ENCODE data around the gene BLOC1S5.

BLOC1S5 gene

DNA sequence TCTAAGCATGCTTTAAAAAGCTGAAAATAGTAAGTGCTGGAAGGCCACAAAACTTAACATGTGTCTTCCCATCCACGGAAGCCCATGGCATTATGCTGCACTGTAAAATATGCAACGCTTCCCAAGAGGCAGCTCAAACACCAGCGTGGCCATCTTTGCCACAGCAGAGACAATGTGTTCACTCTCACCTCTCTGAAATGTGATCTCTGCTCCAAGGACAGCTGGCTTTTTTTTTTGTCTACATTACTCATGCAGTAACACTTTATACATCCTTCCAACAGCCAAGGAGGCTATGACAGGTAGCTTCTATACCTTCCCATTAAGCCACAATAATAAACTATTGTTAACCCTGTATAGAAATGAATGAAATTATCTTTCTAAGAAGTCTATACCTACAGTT, 49.2 kb downstream of the BLOC1S5 start:
- DNase-seq (ENCODE audit: low read depth, low spot score) = no peak
- TF ChIP-seq, protein P1, sequence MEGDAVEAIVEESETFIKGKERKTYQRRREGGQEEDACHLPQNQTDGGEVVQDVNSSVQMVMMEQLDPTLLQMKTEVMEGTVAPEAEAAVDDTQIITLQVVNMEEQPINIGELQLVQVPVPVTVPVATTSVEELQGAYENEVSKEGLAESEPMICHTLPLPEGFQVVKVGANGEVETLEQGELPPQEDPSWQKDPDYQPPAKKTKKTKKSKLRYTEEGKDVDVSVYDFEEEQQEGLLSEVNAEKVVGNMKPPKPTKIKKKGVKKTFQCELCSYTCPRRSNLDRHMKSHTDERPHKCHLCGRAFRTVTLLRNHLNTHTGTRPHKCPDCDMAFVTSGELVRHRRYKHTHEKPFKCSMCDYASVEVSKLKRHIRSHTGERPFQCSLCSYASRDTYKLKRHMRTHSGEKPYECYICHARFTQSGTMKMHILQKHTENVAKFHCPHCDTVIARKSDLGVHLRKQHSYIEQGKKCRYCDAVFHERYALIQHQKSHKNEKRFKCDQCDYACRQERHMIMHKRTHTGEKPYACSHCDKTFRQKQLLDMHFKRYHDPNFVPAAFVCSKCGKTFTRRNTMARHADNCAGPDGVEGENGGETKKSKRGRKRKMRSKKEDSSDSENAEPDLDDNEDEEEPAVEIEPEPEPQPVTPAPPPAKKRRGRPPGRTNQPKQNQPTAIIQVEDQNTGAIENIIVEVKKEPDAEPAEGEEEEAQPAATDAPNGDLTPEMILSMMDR (IDR thresholded peaks at IDR 0.05; ENCODE audit: insufficient read depth, low read length, missing control alignments) = no peak
- POLR2A ChIA-PET = no interaction called here

DNA sequence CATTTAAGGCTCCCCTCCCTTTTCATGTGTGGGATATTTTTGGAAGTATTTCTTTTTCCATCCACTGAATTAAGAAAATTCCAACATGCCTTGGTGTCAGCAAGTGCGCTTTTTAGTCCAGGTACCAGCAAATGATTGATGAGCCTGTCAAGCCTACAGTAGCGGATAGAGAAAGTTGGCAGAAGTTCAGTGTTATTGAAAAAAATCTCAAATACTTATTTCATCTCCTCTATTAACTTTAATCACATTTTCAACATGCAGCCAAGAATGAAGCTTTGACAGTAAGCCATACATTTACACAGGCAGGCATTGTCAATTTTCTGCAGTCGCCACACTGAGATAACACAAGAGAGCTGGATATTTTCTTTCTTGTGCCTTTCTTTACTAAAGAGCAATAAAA, 50.4 kb downstream of the BLOC1S5 start:
- TF ChIP-seq, protein P1 (IDR thresholded peaks at IDR 0.05; ENCODE audit: insufficient read depth, low read length, missing control alignments) = no peak
- no peak for DNase-seq (ENCODE audit: low read depth, low spot score)
- ChIA-PET POLR2A (no interaction called here), CTCF (interaction anchor here (27.0 kb wide), 1 partner anchor 289 kb away, joined by 328 read pairs; the partner anchor contains the start of gene BMP6)
- H3K4me3 ChIP-seq (ENCODE audit: low read depth, low read length) = no peak overlapping the region

More for the DNA sequence above, 49.2 kb downstream of the BLOC1S5 start:
- H3K4me3 ChIP-seq (ENCODE audit: low read depth, low read length) = no peak overlapping the region
- CTCF ChIA-PET = interaction anchor here (1.2 to 27.0 kb wide), 5 partner anchors 9 to 290 kb away, joined by 3 to 328 read pairs (median 9); partner anchors contain the start of gene BMP6

DNA sequence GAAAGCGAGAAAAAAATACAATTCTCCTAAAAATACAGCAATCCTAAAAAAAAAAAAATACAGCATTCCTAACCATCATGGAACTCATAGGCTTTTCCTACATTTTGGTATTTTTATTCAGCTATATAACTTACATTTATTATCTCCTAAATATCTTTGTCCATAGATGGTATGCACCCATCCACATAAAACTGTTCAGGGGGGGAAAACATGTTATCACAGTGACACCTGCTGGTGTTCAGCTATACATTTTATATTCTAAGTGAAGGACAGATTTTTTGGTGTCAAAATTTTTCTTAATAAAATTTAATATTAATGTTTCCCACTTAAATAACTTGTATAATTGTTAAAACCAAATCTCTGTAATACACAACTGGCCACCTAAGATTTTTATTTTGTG, 58.0 kb downstream of the BLOC1S5 start:
- POLR2A ChIA-PET = no interaction called here
- DNase-seq (ENCODE audit: low read depth, low spot score) = no peak
- H3K4me3 ChIP-seq (ENCODE audit: low read depth, low read length) = no peak overlapping the region
- TF ChIP-seq, protein P1 (IDR thresholded peaks at IDR 0.05; ENCODE audit: insufficient read depth, low read length, missing control alignments) = peak; percentile 29
- CTCF ChIA-PET = interaction anchor here (0.6 to 27.0 kb wide), 18 partner anchors 8 to 391 kb away, joined by 3 to 328 read pairs (median 5); partner anchors contain the start of gene BMP6

DNA sequence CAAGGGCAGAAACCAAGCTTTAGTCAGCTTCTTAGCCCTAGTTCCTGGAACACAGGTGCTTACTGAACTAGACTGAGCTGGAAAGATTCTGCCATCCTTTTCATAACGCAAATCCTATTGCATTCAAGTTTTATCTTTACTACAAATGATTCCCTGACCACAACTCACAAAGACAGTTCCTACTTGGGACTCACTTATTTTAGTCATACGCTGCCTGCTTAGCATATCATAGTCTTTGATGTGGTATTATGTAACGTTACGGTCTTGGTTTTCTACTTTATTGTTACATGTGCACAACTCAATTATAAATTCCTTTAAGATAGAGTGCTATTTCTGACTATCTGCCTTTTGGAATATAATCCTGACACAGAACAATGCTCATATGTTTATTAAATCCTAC, 59.1 kb downstream of the BLOC1S5 start:
- DNase-seq (ENCODE audit: low read depth, low spot score) = no peak
- TF ChIP-seq, protein P1 (IDR thresholded peaks at IDR 0.05; ENCODE audit: insufficient read depth, low read length, missing control alignments) = no peak
- ChIA-PET POLR2A (no interaction called here), CTCF (interaction anchor here (1.1 to 27.0 kb wide), 6 partner anchors 11 to 287 kb away, joined by 4 to 328 read pairs (median 18); partner anchors contain the start of gene BMP6)
- H3K4me3 ChIP-seq (ENCODE audit: low read depth, low read length) = no peak overlapping the region

DNA sequence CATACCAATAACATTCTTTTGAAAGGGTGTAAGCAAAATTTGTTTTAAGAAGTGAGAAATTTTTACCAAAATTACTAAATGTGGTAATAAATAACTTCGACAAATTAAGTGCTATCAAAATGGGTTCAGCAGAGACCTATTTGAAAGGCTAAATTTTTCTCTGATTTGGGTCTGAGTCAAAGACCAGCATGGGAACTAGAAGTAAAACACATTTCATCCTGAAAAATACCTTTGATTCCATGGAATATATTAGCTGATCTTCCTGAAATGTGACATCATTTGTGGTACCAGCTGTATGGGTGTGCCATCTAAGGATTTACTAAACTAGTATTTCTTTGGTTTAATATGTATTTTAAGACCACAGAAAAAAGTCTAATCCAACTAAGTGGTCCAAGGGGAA, 63.6 kb downstream of the BLOC1S5 start:
- TF ChIP-seq, protein P1 (IDR thresholded peaks at IDR 0.05; ENCODE audit: insufficient read depth, low read length, missing control alignments) = no peak
- DNase-seq (ENCODE audit: low read depth, low spot score) = no peak
- POLR2A ChIA-PET = no interaction called here

DNA sequence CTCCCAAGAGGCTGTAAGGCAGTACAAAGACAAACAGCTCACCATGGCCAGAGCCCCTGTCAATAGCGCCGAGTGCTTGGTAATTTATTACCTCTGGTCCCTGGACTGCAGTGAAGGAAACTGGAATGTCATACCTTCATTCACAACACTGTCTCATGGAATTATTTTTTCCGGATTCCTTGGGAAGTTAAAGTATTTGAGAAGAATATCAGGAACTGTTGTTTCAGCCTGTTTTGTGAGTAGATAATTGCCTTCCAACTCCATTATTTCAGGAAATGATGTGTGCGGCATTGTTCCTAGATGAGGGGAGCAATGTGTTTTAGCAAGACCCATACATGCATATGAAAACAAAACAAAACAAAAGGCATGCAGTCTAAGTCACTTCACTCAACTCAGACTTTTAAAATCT, 64.0 kb downstream of the BLOC1S5 start:
- POLR2A ChIA-PET = no interaction called here
- TF ChIP-seq, protein P1 (IDR thresholded peaks at IDR 0.05; ENCODE audit: insufficient read depth, low read length, missing control alignments) = no peak
- H3K4me3 ChIP-seq (ENCODE audit: low read depth, low read length) = no peak overlapping the region
- no peak for DNase-seq (ENCODE audit: low read depth, low spot score)
- CTCF ChIA-PET = interaction anchor here (27.0 kb wide), 1 partner anchor 275 kb away, joined by 328 read pairs; the partner anchor contains the start of gene BMP6

More for the DNA sequence above, 63.6 kb downstream of the BLOC1S5 start:
- CTCF ChIA-PET = interaction anchor here (0.9 to 27.0 kb wide), 2 partner anchors 39 to 276 kb away, joined by 3 to 328 read pairs; partner anchors contain the start of gene BMP6
- no peak overlapping the region for H3K4me3 ChIP-seq (ENCODE audit: low read depth, low read length)

Data from AG04449 (cell line).